T-cell (primary cell): Measurements from ENCODE around the gene CEP41. TPM values are rescaled to one million over a fixed set of nuclear protein-coding genes. Genes with fewer than 3 reads are reported as not detected.
A peak's percentile ranks its signal among the peaks of the same experiment; 100 is the strongest.
"Not testable (repeated sequence)": the region's sequence is repeated elsewhere in the genome, so short reads cannot be mapped to it uniquely, and the experiment has no call there.

ENCODE experiments used
- ATAC-seq, 4 experiments: fragments of 200-7000 bp in 3 of 4; fragments of 150-1000 bp in 1 of 4; cut with Tn5 transposase; replicated peaks in 1 of 4; 1 replicate in 3 of 4; 2 replicates in 1 of 4; pipeline ENCODE4 v1.10.0; 2021; ENCODE audit warnings: moderate library complexity in 3 of 4, mild to moderate bottlenecking in 2 of 4, moderate number of reproducible peaks in 1 of 4
- CTCF ChIA-PET, 2 donors: fragments of 300-600 bp; sonication (Branson Sonifier 250); formaldehyde crosslinking; loops; one replicate each; lab custom pipeline; 2022; ENCODE audit warnings: antibody characterized with exemption in 2 of 2; lab: Charles Lee
- POLR2A ChIA-PET, 2 donors: fragments of 300-600 bp; sonication (Branson Sonifier 250); formaldehyde crosslinking; loops; one replicate each; lab custom pipeline; 2022; ENCODE audit warnings: antibody characterized with exemption in 2 of 2; lab: Charles Lee
- DNase-seq, 35 experiments: peaks; one replicate each; pipeline versions ENCODE4 v3.0.0 to v3.0.0-alpha.2; 2013 to 2023
- H3K27ac ChIP-seq: one replicate; pipeline ENCODE4 v1.5.1; 2013; ENCODE audit warnings: low read length
- H3K27me3 ChIP-seq, 2 experiments: replicated peaks in 1 of 2; 1 replicate in 1 of 2; 2 replicates in 1 of 2; pipeline versions ENCODE4 v1.6.1 to v1.7.0; 2013; ENCODE audit warnings: low read length in 1 of 2, mixed read lengths in 1 of 2; ENCODE audit not compliant: control insufficient read depth in 2 of 2, insufficient read depth in 2 of 2; ENCODE audit errors: extremely low read depth in 1 of 2
- H3K36me3 ChIP-seq, 2 donors: 1 replicate in 1 of 2; 2 replicates in 1 of 2; pipeline versions ENCODE4 v1.6.1 to v1.7.0; 2013; ENCODE audit warnings: low read length in 1 of 2; ENCODE audit not compliant: control insufficient read depth in 2 of 2, insufficient read depth in 1 of 2; ENCODE audit errors: extremely low read depth in 1 of 2
- H3K4me1 ChIP-seq, 2 experiments: 1 replicate in 1 of 2; 2 replicates in 1 of 2; pipeline versions ENCODE4 v1.6.1 to v1.7.0; 2013; ENCODE audit warnings: low read length in 2 of 2, mixed read lengths in 1 of 2; ENCODE audit not compliant: insufficient read depth in 2 of 2, control insufficient read depth in 1 of 2; ENCODE audit errors: extremely low read depth in 1 of 2
- H3K4me3 ChIP-seq, 2 donors: 1 replicate in 1 of 2; 2 replicates in 1 of 2; pipeline versions ENCODE4 v1.5.1 to v1.7.0; 2013; ENCODE audit warnings: mild to moderate bottlenecking in 2 of 2, low read length in 1 of 2, moderate library complexity in 1 of 2; ENCODE audit not compliant: control insufficient read depth in 1 of 2; ENCODE audit errors: extremely low read depth in 1 of 2
- H3K9me3 ChIP-seq: 2 replicates; pipeline ENCODE4 v1.7.0; 2013
- H3K27ac Mint-ChIP-seq, 2 donors: one replicate each; pipeline ENCODE4 v1.8.0; 2020 to 2021; ENCODE audit warnings: mild to moderate bottlenecking in 2 of 2, mixed read lengths in 2 of 2
- H3K27me3 Mint-ChIP-seq, 2 donors: one replicate each; pipeline ENCODE4 v1.8.0; 2021 to 2022; ENCODE audit warnings: mixed read lengths in 2 of 2
- H3K36me3 Mint-ChIP-seq: one replicate; pipeline ENCODE4 v1.8.0; 2021; ENCODE audit warnings: mixed read lengths
- H3K4me1 Mint-ChIP-seq, 3 donors: one replicate each; pipeline ENCODE4 v1.8.0; 2020 to 2022; ENCODE audit warnings: mixed read lengths in 3 of 3, mild to moderate bottlenecking in 1 of 3
- H3K4me3 Mint-ChIP-seq, 3 donors: one replicate each; pipeline ENCODE4 v1.8.0; 2020 to 2022; ENCODE audit warnings: mild to moderate bottlenecking in 3 of 3, mixed read lengths in 3 of 3, moderate library complexity in 3 of 3
- H3K9me3 Mint-ChIP-seq, 3 donors: one replicate each; pipeline ENCODE4 v1.8.0; 2020 to 2022; ENCODE audit warnings: mixed read lengths in 3 of 3
- WGBS: methylation state at CpG from one replicate; pipeline ENCODE4 v1.1.5; 2013; ENCODE audit warnings: missing lambda C conversion rate; ENCODE audit not compliant: insufficient coverage; 5-methylcytosine and 5-hydroxymethylcytosine counted together
- total RNA-seq, 35 experiments: library from RNA in 6 of 35; stranded (reverse) in 6 of 35; fragments of 120-200 nt in 1 of 35; gene quantifications; one replicate each; pipeline versions ENCODE4 v1.2.1 to v1.2.4 and lab custom pipeline; 2013 to 2026

Gene CEP41
- total RNA-seq, 5 donors from 2014 or later (not counting 1 experiment from before 2014, with no cell fraction given) = 6.3 to 13.6 (median 9.2) TPM

DNA sequence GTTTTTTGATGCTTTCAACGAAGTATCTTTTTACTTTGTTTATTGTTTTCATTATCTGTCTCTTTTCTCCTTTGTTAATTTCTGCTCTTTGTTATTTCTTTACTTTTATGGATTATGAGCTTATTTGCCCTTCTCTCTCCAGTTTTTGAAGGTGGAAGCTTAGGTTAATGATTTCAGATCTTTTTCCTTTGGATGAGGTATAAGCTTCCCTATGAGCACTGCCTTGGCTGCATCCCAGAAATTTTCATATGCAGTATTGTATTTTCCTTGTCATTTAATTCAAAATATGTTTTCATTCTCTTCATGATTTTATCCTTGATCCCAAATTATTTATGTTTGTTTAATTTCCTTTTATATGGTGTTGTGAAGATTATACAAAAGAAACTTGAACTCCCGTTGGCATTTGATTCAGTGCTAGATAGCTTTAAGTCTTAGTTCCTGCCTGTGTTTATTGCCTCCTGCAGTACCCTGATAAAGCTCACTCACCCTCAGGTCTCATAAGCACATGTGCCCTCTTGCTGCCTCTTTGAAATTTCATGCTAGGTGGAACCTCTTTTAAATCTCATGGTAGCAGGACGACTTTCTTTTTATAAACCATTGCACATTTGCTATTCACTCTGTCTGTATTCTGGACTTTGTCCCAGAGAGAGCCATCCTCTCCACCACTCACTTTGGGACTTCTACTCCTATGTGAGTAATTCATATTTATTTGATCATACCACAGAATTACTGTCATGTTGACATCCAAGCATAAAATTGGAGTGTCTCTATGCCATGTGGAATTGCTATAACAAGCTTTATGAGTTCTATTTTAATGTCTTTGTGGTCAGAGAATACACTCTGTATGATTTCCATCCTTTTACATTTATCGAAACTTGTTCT is 23.0 kb upstream of the CEP41 start:
- ATAC-seq (peak in 3 of 4 experiments; percentile 40 to 58 (median 45)), DNase-seq (peak in 1 of 35 experiments; percentile 26)
- no peaks in the 10 kb centered on the region for H3K36me3 ChIP-seq
- no peaks in the 10 kb centered on the region for H3K27me3 ChIP-seq
- Mint-ChIP-seq H3K9me3 (peaks cover 0 to 19% (median 3%) of the 10 kb centered on the region in 3 donors), H3K4me3 (no peak overlapping the region), H3K4me1 (peaks cover 3 to 9% (median 6%) of the 10 kb centered on the region in 3 donors), H3K27ac (no peak overlapping the region), H3K27me3 (peaks cover 0 to 2% of the 10 kb centered on the region in 2 donors), H3K36me3 (no peaks in the 10 kb centered on the region)
- no peaks in the 10 kb centered on the region for H3K4me1 ChIP-seq
- CTCF ChIA-PET = interaction anchor here in 1 of 2 donors (0.6 kb wide), 1 partner anchor 277 kb away, joined by 5 read pairs; no protein-coding TSS in a partner anchor
- WGBS = no CpG with 5 or more reads among the region's 4 CpGs
- no peak overlapping the region for H3K4me3 ChIP-seq
- POLR2A ChIA-PET = interaction anchor here in 1 of 2 donors (0.6 kb wide), 2 partner anchors 155 to 251 kb away, joined by 3 read pairs; no protein-coding TSS in a partner anchor
- peaks cover 2% of the 10 kb centered on the region for H3K9me3 ChIP-seq
- H3K27ac ChIP-seq = no peak overlapping the region

DNA sequence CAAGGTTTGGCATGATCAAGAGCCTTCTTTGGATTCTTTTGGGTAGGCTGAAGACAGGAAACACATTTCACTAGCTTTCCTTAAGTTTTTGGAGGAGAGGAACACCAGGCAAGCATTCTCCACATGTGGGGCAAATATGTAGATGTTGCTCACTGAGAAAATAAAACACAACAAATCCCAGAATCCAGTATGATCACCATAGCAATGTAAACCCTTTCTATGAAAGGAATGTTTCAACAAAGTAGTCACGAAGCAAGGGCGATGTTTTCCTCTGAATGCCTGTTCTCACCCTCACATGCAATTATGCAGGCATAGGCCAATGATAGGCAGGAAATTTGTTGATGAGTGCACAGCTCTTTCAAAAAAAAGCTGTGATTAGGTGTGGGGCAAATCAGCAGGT is 20.5 kb upstream of the CEP41 start:
- ChIA-PET POLR2A (interaction anchor here in 1 of 2 donors (0.5 kb wide), 1 partner anchor 234 kb away, joined by 3 read pairs; no protein-coding TSS in a partner anchor), CTCF (no interaction called here)
- Histone ChIP-seq H3K4me3 (no peak overlapping the region), H3K27ac (no peak overlapping the region), H3K4me1 (no peaks in the 10 kb centered on the region), H3K9me3 (peaks cover 2% of the 10 kb centered on the region), H3K36me3 (no peaks in the 10 kb centered on the region), H3K27me3 (no peaks in the 10 kb centered on the region)
- ATAC-seq (no peak), DNase-seq (no peak)
- no CpG with 5 or more reads among the region's 2 CpGs for WGBS
- Mint-ChIP-seq H3K27me3 (no peaks in the 10 kb centered on the region), H3K36me3 (no peaks in the 10 kb centered on the region), H3K9me3 (peaks cover 0 to 20% (median 3%) of the 10 kb centered on the region in 3 donors), H3K4me3 (no peak overlapping the region), H3K27ac (no peak overlapping the region), H3K4me1 (peaks cover 11 to 20% (median 14%) of the 10 kb centered on the region in 3 donors)

DNA sequence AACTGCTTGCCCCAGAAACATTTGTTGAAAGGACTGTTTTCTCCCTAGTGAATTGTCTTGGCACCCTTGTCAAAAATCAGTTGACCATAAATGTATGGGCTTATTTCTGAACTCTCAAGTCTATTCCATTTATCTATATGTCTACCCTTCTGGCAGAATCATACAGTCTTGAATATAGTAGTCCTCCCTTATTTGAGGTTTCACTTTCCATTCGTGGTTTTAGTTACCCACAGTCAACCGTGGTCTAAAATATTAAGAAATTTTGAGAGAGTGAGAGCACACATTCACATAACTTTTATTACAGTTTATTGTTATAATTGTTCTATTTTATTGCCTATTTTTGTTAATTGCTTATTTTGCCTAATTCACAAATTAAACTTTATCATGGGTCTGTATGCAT is 17.4 kb upstream of the CEP41 start:
- ChIA-PET POLR2A (no interaction called here), CTCF (no interaction called here)
- no peaks in the 10 kb centered on the region for H3K4me1 ChIP-seq
- no peak overlapping the region for H3K27ac ChIP-seq
- Mint-ChIP-seq H3K4me1 (peaks cover 11 to 28% (median 12%) of the 10 kb centered on the region in 3 donors), H3K4me3 (peak overlapping the region; percentile 50 to 72 (median 56)), H3K36me3 (no peaks in the 10 kb centered on the region), H3K9me3 (peaks cover 0 to 15% (median 3%) of the 10 kb centered on the region in 3 donors), H3K27me3 (no peaks in the 10 kb centered on the region), H3K27ac (peak overlapping the region; percentile 78 to 83)
- H3K4me3 ChIP-seq = no peak overlapping the region
- no peaks in the 10 kb centered on the region for H3K36me3 ChIP-seq
- ATAC-seq = peak; percentile 60 to 73 (median 70)
- peak in 1 of 35 experiments; percentile 41 for DNase-seq
- no CpG with 5 or more reads among the region's 2 CpGs for WGBS
- H3K9me3 ChIP-seq = peaks cover 2% of the 10 kb centered on the region
- H3K27me3 ChIP-seq = no peaks in the 10 kb centered on the region

DNA sequence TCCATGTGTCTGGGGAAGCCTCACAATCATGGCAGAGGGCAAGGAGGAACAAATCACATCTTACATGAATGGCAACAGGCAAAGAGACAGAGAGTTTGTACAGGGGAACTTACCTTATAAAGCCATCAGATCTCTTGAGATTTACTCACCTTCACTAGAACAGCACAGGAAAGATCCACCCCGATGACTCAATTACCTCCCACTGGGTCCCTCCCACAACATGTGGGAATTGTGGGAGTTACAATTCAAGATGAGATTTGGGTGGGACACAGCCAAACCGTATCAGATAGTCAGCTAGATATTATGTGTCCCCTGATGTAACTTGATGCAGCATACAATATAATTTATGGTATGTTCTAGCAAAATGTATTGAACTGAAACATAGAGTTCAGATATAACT is 14.1 kb upstream of the CEP41 start:
- no peaks in the 10 kb centered on the region for H3K27me3 ChIP-seq
- Mint-ChIP-seq H3K9me3 (peaks cover 0 to 10% (median 3%) of the 10 kb centered on the region in 3 donors), H3K4me1 (peaks cover 11 to 28% (median 12%) of the 10 kb centered on the region in 3 donors), H3K4me3 (no peak overlapping the region), H3K27ac (no peak overlapping the region), H3K27me3 (peaks cover 0 to 1% of the 10 kb centered on the region in 2 donors), H3K36me3 (no peaks in the 10 kb centered on the region)
- ChIA-PET POLR2A (no interaction called here), CTCF (no interaction called here)
- no peak for DNase-seq
- no peak overlapping the region for H3K27ac ChIP-seq
- peaks cover 2% of the 10 kb centered on the region for H3K9me3 ChIP-seq
- H3K36me3 ChIP-seq = no peaks in the 10 kb centered on the region
- H3K4me3 ChIP-seq = no peak overlapping the region
- ATAC-seq = no peak
- WGBS = 67% methylated on average over 1 of the region's 2 CpGs
- no peaks in the 10 kb centered on the region for H3K4me1 ChIP-seq

DNA sequence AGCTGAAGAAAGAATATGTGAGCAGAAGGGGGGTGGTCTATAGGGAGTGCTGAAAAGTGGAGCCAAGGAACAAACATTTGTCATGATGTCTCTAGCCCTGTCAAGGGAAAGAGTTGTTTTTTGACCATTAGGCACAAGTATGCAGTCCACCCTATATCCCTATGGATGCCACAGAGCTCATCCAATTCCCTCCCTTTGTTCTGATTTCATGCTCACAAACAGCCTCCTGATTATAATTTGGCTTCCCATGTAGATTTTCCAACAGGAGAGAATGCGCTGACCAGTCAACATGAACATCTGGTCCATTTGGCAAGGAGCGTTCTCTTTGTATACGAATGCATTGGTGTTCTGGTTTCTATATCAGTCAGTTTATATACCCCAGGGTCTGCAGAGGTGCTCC is 12.1 kb upstream of the CEP41 start:
- peaks cover 2% of the 10 kb centered on the region for H3K9me3 ChIP-seq
- H3K27me3 ChIP-seq = no peaks in the 10 kb centered on the region
- H3K4me1 ChIP-seq = no peaks in the 10 kb centered on the region
- ATAC-seq (no peak), DNase-seq (no peak)
- no CpG with 5 or more reads among the region's 3 CpGs for WGBS
- POLR2A ChIA-PET = no interaction called here
- Mint-ChIP-seq H3K4me3 (no peak overlapping the region), H3K4me1 (peaks cover under 1 to 17% (median 3%) of the 10 kb centered on the region in 3 donors), H3K36me3 (peaks cover 3% of the 10 kb centered on the region), H3K27me3 (peaks cover 0 to 4% of the 10 kb centered on the region in 2 donors), H3K9me3 (peaks cover 4 to 7% (median 7%) of the 10 kb centered on the region in 3 donors), H3K27ac (no peak overlapping the region)
- CTCF ChIA-PET = no interaction called here
- no peak overlapping the region for H3K27ac ChIP-seq
- no peak overlapping the region for H3K4me3 ChIP-seq
- no peaks in the 10 kb centered on the region for H3K36me3 ChIP-seq

DNA sequence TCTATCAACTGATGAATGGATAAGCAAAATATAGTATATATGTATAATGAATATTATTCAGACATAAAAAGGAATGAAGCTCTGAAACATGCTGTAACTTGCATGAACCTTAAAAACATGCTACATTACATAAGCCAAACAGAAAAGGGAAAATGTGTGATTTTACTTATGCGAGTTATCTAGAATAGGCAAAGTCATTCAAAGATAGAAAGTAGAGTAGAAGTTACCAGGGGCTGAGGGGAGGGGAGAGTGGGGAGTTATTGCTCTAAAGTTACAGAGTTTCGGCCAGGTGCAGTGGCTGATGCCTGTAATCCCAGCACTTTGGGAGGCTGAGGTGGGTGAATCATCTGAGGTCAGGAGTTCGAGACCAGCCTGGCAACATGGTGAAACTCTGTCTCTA is 10.5 kb upstream of the CEP41 start:
- not testable (repeated sequence) for H3K4me1 ChIP-seq, H3K4me3 ChIP-seq, H3K27ac ChIP-seq, H3K27me3 Mint-ChIP-seq, H3K4me3 Mint-ChIP-seq, ATAC-seq, H3K9me3 ChIP-seq, DNase-seq, H3K36me3 ChIP-seq, H3K27ac Mint-ChIP-seq, H3K36me3 Mint-ChIP-seq, H3K27me3 ChIP-seq
- 71% methylated on average over 1 of the region's 3 CpGs for WGBS
- peaks cover 0 to 14% (median 3%) of the 10 kb centered on the region in 3 donors for H3K4me1 Mint-ChIP-seq
- ChIA-PET CTCF (interaction anchor here (0.6 kb wide), 2 partner anchors 355 to 1495 kb away, joined by 3 to 5 read pairs; no protein-coding TSS in a partner anchor), POLR2A (interaction anchor here (0.6 to 0.9 kb wide), 2 partner anchors 24 to 316 kb away, joined by 8 to 10 read pairs; no protein-coding TSS in a partner anchor)
- H3K9me3 Mint-ChIP-seq = peaks cover 7 to 13% (median 9%) of the 10 kb centered on the region in 3 donors
